ENCODE results near the gene KCNG3. TPM values are rescaled to one million over a fixed set of nuclear protein-coding genes. Genes with fewer than 3 reads are reported as not detected.
A peak's percentile ranks its signal among the peaks of the same experiment; 100 is the strongest.

KCNG3 gene, protein sequence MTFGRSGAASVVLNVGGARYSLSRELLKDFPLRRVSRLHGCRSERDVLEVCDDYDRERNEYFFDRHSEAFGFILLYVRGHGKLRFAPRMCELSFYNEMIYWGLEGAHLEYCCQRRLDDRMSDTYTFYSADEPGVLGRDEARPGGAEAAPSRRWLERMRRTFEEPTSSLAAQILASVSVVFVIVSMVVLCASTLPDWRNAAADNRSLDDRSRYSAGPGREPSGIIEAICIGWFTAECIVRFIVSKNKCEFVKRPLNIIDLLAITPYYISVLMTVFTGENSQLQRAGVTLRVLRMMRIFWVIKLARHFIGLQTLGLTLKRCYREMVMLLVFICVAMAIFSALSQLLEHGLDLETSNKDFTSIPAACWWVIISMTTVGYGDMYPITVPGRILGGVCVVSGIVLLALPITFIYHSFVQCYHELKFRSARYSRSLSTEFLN
- under 1 TPM; 0.16 to 0.22 TPM for total RNA-seq

- Mint-ChIP-seq H3K4me3 (peak within 1 kb of the TSS; percentile 96 to 100), H3K27ac (peak within 1 kb of the TSS; percentile 77), H3K36me3 (ENCODE audit: insufficient read depth in 2 of 2) (peaks cover 0 to 2% of the 10 kb centered on the region in 2 donors), H3K27me3 (ENCODE audit: low read depth) (peaks cover 18% of the 10 kb centered on the region), H3K9me3 (no peaks in the 10 kb centered on the region), H3K4me1 (ENCODE audit: low read depth) (peaks cover 17% of the 10 kb centered on the region)
- ATAC-seq (replicated peaks in 1 of 2) = peak; percentile 85 to 86
- DNase-seq = peak; percentile 76 to 82
These were observed at the start of gene KCNG3 for GRCh38 chr2:42493468-42494354. Gene KCNG3, minus strand, starts transcription at chr2:42493982. Its CDS starts 481 bp downstream, at chr2:42493501.

DNA sequence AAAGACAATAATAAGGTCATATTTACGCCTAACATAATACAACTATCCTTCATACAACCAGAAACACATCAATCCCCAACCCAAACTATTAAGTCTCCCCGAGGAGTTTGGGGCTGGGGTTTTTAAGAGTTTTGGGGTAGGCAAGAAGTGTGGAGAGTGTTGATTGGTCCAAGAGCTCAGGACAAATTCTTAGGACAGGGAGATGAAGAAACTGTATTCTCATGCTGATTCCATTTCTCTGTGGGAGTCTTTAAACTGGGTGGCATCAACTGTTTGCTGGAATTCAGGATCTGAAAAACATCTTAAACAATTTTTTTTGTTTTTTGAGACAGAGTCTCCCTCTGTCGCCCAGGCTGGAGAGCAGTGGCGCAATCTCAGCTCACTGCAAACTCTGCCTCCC is 49.1 kb upstream of the KCNG3 start:
- Mint-ChIP-seq H3K27me3 (ENCODE audit: low read depth) (no peaks in the 10 kb centered on the region), H3K4me3 (no peak overlapping the region), H3K9me3 (peaks cover 0 to 2% of the 10 kb centered on the region in 2 donors), H3K27ac (no peak overlapping the region), H3K36me3 (ENCODE audit: insufficient read depth in 2 of 2) (peaks cover 0 to 3% of the 10 kb centered on the region in 2 donors), H3K4me1 (ENCODE audit: low read depth) (no peaks in the 10 kb centered on the region)
- DNase-seq (no peak), ATAC-seq (replicated peaks in 1 of 2) (no peak)

- H3K9me3 Mint-ChIP-seq = peaks cover 0 to 2% of the 10 kb centered on the region in 2 donors
- H3K36me3 Mint-ChIP-seq (ENCODE audit: insufficient read depth in 2 of 2) = peaks cover 0 to 3% of the 10 kb centered on the region in 2 donors
- DNase-seq (no peak), ATAC-seq (replicated peaks in 1 of 2) (no peak)
- H3K27ac Mint-ChIP-seq = no peak overlapping the region
- H3K4me1 Mint-ChIP-seq (ENCODE audit: low read depth) = no peaks in the 10 kb centered on the region
- H3K4me3 Mint-ChIP-seq = no peak overlapping the region
- no peaks in the 10 kb centered on the region for H3K27me3 Mint-ChIP-seq (ENCODE audit: low read depth)
These were observed 43.7 kb upstream of the KCNG3 start for GRCh38 chr2:42537493-42537892.

- no peak for DNase-seq
- Mint-ChIP-seq H3K4me1 (ENCODE audit: low read depth) (no peaks in the 10 kb centered on the region), H3K9me3 (no peaks in the 10 kb centered on the region), H3K36me3 (ENCODE audit: insufficient read depth in 2 of 2) (no peaks in the 10 kb centered on the region), H3K27ac (no peak overlapping the region), H3K27me3 (ENCODE audit: low read depth) (no peaks in the 10 kb centered on the region), H3K4me3 (no peak overlapping the region)
- no peak for ATAC-seq (replicated peaks in 1 of 2)
These were observed 38.6 kb upstream of the KCNG3 start for GRCh38 chr2:42532397-42532796.

DNA sequence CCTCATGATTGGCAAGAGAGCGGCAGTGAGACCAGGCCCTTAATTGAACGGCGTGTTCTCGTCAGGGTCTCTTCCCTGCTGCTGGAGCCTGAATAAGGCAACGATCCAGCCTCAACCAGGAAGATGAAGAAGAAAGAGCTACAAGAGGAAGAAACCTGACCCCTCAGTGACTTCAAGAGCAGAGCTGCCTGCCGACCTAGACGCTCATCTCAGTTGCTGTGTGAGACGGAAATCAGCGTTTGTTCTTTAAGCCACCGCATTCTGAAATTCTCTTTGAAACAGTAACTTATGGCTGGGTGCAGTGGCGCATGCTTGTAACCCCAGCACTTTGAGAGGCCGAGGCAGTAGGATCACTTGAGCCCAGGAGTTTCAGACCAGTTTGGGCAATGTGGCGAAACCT is 29.6 kb upstream of the KCNG3 start:
- Mint-ChIP-seq H3K4me3 (peak overlapping the region in 1 of 2 donors; percentile 36), H3K27me3 (ENCODE audit: low read depth) (no peaks in the 10 kb centered on the region), H3K27ac (no peak overlapping the region), H3K9me3 (no peaks in the 10 kb centered on the region), H3K4me1 (ENCODE audit: low read depth) (peaks cover 4% of the 10 kb centered on the region), H3K36me3 (ENCODE audit: insufficient read depth in 2 of 2) (no peaks in the 10 kb centered on the region)
- no peak for DNase-seq
- ATAC-seq (replicated peaks in 1 of 2) = peak in 1 of 2 donors; percentile 27

GRCh38 chr2:42522035-42522434 is 28.3 kb upstream of the KCNG3 start:
- Mint-ChIP-seq H3K4me3 (no peak overlapping the region), H3K9me3 (no peaks in the 10 kb centered on the region), H3K27me3 (ENCODE audit: low read depth) (no peaks in the 10 kb centered on the region), H3K36me3 (ENCODE audit: insufficient read depth in 2 of 2) (no peaks in the 10 kb centered on the region), H3K4me1 (ENCODE audit: low read depth) (peaks cover 4% of the 10 kb centered on the region), H3K27ac (no peak overlapping the region)
- ATAC-seq (replicated peaks in 1 of 2) (no peak), DNase-seq (no peak)

DNA sequence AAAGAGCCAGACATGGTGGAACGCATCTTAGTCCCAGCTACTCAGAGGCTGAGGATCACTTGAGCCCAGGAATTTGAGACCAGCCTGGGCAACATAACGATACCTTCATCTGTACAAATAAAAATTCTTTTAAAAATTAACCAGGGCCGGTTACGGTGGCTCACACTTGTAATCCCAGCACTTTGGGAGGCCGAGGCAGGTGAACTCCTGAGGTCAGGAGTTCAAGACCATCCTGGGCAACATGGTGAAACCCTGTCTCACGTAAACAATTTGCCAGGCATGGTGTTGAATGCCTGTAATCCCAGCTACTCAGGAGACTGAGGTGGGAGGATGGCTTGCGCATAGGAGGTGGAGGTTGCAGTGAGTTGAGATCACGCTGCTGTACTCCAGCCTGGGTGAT is 25.8 kb upstream of the KCNG3 start:
- no peak for DNase-seq
- Mint-ChIP-seq H3K4me1 (ENCODE audit: low read depth) (peaks cover 4% of the 10 kb centered on the region), H3K36me3 (ENCODE audit: insufficient read depth in 2 of 2) (no peaks in the 10 kb centered on the region), H3K9me3 (no peaks in the 10 kb centered on the region), H3K27me3 (ENCODE audit: low read depth) (no peaks in the 10 kb centered on the region), H3K27ac (no peak overlapping the region), H3K4me3 (no peak overlapping the region)
- no peak for ATAC-seq (replicated peaks in 1 of 2)

DNA sequence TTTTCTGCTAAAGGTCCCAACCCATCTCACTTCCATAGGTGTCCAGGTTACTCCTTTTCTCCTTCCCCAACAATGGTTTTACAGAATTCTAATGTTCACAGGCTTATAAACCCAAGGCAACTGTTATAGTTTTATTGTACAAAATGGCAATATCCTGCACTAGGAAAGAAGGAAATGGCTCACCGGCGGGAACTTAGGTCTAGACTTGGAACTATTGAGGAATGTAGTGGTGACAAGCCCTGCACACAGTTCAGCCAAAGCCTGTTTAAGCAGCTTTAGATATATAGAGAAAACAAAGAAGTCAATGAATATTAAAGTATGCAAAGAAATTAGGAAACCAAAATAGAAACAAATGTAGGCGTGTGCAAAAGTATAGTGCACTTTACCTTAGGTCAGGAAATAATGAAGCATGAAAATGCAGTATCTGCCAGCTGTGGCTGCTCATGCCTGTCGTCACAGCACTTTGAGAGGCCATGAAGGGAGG is 22.7 kb upstream of the KCNG3 start:
- no peaks in the 10 kb centered on the region for H3K9me3 Mint-ChIP-seq
- no peak overlapping the region for H3K4me3 Mint-ChIP-seq
- no peaks in the 10 kb centered on the region for H3K27me3 Mint-ChIP-seq (ENCODE audit: low read depth)
- H3K36me3 Mint-ChIP-seq (ENCODE audit: insufficient read depth in 2 of 2) = no peaks in the 10 kb centered on the region
- ATAC-seq (replicated peaks in 1 of 2) (no peak), DNase-seq (no peak)
- H3K27ac Mint-ChIP-seq = no peak overlapping the region
- H3K4me1 Mint-ChIP-seq (ENCODE audit: low read depth) = peaks cover 9% of the 10 kb centered on the region

GRCh38 chr2:42513252-42513918 is 19.6 kb upstream of the KCNG3 start:
- no peak overlapping the region for H3K27ac Mint-ChIP-seq
- no peaks in the 10 kb centered on the region for H3K27me3 Mint-ChIP-seq (ENCODE audit: low read depth)

DNA sequence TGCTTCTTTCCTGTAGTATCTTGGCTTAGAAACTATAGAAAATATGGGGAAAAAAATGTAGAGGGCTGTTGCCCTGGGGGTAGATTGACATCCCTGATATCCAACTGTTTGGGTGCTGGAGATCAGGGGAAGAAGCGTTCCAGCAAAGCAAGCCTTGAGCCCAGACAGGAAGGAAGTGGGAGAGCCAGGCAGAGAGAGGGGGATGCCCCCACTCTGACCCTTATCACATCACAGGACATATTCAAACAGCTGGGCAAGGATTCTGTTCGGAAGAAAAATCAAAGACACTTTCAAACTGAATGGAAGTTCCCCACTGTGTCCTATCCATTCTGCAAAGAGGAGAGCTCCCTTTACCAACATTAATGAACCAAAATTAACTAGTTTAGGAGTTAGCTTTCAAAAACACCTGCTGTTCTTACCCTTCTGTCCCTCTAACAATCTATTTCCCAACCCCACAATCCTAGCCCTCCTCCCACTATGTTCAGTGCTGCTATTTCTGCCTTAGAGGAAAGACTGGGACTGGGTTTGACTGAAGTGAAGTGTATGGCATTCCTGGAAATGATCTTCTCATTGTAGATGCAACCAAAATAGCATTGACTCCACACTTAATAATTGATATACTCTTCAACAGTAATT is 16.9 kb upstream of the KCNG3 start:
- DNase-seq (no peak), ATAC-seq (replicated peaks in 1 of 2) (no peak)
- no peaks in the 10 kb centered on the region for H3K9me3 Mint-ChIP-seq
- peaks cover 19% of the 10 kb centered on the region for H3K4me1 Mint-ChIP-seq (ENCODE audit: low read depth)
- no peaks in the 10 kb centered on the region for H3K36me3 Mint-ChIP-seq (ENCODE audit: insufficient read depth in 2 of 2)
- no peaks in the 10 kb centered on the region for H3K27me3 Mint-ChIP-seq (ENCODE audit: low read depth)
- no peak overlapping the region for H3K4me3 Mint-ChIP-seq
- H3K27ac Mint-ChIP-seq = no peak overlapping the region

More at GRCh38 chr2:42513252-42513918, 19.6 kb upstream of the KCNG3 start:
- Mint-ChIP-seq H3K9me3 (no peaks in the 10 kb centered on the region), H3K4me3 (no peak overlapping the region), H3K4me1 (ENCODE audit: low read depth) (peaks cover 19% of the 10 kb centered on the region), H3K36me3 (ENCODE audit: insufficient read depth in 2 of 2) (no peaks in the 10 kb centered on the region)
- ATAC-seq (replicated peaks in 1 of 2) = no peak
- DNase-seq = peak in 1 of 2 donors; percentile 8

DNA sequence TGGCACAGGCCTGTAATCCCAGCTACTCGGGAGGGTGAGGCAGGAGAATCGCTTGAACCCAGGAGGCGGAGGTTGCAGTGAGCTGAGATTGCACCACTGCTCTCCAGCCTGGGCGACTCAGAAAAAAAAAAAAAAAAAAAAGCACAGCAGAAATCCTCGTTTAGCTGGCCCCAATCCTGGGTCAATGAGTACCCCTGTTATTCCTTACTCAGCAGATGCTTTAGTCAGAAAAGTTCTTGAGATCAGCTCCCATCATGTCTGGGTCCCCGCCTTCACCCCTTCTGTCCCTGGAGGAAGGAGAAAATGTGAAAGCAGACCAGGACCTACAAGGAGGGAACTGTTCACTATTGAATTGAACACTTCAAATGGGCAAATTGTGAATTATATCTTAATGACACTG is 16.4 kb upstream of the KCNG3 start:
- no peaks in the 10 kb centered on the region for H3K27me3 Mint-ChIP-seq (ENCODE audit: low read depth)
- H3K9me3 Mint-ChIP-seq = no peaks in the 10 kb centered on the region
- H3K27ac Mint-ChIP-seq = no peak overlapping the region
- no peak overlapping the region for H3K4me3 Mint-ChIP-seq
- no peak for DNase-seq
- no peak for ATAC-seq (replicated peaks in 1 of 2)
- no peaks in the 10 kb centered on the region for H3K36me3 Mint-ChIP-seq (ENCODE audit: insufficient read depth in 2 of 2)
- peaks cover 25% of the 10 kb centered on the region for H3K4me1 Mint-ChIP-seq (ENCODE audit: low read depth)

- H3K4me1 Mint-ChIP-seq (ENCODE audit: low read depth) = peaks cover 11% of the 10 kb centered on the region
- DNase-seq = no peak
- no peaks in the 10 kb centered on the region for H3K9me3 Mint-ChIP-seq
- H3K27ac Mint-ChIP-seq = no peak overlapping the region
- H3K4me3 Mint-ChIP-seq = no peak overlapping the region
- ATAC-seq (replicated peaks in 1 of 2) = no peak
- no peaks in the 10 kb centered on the region for H3K36me3 Mint-ChIP-seq (ENCODE audit: insufficient read depth in 2 of 2)
- H3K27me3 Mint-ChIP-seq (ENCODE audit: low read depth) = no peaks in the 10 kb centered on the region
These were observed 10.8 kb upstream of the KCNG3 start for GRCh38 chr2:42504364-42505230.
